HG03175 (cell line): ENCODE results near the gene OAS3.
"Not testable (repeated sequence)": the region's sequence is repeated elsewhere in the genome, so short reads cannot be mapped to it uniquely, and the experiment has no call there.

Experiments
- ATAC-seq: cut with Tn5 transposase; IDR thresholded peaks from one replicate; pipeline ENCODE4 v1.9.1; 2021; ENCODE audit warnings: mild to moderate bottlenecking, moderate library complexity; ENCODE audit not compliant: unreplicated experiment

Gene OAS3

DNA sequence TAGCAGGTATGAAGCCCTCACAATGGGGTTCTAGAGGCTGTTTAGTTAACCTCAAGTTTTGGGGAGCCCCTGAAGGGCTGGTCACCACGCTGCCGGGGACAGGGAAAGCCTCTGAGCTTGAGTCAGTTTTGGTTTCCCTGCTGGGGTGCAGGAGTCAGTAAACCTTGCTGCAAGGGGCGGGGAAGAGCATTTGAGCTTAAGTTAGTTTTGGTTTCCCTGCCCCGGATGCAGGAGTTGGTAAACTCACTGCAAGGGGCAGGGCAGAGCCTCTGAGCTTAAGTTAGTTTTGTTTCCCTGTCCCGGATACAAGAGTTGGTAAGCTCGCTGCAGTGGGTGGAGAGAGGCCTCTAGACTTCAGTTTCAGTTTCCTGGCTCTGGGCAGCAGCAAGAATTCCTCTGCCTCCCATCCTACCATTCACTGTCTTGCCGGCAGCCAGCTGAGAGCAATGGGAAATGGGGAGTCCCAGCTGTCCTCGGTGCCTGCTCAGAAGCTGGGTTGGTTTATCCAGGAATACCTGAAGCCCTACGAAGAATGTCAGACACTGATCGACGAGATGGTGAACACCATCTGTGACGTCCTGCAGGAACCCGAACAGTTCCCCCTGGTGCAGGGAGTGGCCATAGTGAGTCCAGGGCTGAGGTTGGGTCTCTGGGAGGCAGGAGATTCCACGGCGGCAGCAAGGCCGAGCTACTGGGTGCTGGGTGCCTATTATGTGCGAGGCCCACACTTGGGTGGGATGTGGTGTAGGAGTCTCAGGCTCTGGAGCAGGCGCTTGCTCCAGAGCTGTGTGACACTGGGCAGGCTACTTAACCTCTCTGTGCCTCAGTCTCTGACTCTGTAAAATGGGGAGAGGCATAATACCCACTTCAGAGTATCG lies 40.1 kb downstream of the OAS3 start, which contains the start of gene OAS2:
Gene OAS2 (plus strand): TSS at position 357 of the 878 bp plus-strand sequence. CDS start 90 bp downstream, at position 447.
- ATAC-seq = peak; percentile 92

- ATAC-seq = peak; percentile 24
These were observed 40.9 kb downstream of the OAS3 start for GRCh38 chr12:112979041-112979680.

DNA sequence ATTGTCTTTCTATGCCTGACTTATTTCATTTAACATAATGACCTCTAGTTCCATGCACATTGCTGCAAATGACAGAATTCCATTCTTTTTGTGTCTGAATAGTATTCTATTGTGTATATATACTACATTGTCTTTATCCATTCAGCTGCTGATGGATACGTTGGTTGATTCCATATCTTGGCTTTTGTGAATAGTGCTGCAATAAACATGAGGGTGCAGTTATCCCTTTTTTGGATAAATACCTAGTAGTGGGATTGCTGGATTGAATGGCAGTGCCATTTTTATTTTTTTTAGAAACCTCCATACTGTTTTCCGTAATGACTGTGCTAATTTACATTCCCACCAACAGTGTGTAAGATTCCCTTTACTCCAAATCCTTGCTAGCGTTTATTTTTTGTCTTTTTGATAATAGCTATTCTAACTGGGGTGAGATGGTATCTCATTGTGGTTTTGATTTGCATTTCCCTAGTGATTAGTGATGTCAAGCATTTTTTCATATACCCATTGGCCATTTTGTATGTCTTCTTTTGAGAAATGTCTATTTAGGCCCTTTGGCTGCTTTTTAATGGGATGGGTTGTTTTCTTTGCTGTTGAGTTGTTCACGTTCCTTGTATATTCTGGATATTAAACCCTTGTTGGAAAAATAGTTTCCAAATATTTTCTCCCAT lies 42.4 kb downstream of the OAS3 start:
- no peak for ATAC-seq

DNA sequence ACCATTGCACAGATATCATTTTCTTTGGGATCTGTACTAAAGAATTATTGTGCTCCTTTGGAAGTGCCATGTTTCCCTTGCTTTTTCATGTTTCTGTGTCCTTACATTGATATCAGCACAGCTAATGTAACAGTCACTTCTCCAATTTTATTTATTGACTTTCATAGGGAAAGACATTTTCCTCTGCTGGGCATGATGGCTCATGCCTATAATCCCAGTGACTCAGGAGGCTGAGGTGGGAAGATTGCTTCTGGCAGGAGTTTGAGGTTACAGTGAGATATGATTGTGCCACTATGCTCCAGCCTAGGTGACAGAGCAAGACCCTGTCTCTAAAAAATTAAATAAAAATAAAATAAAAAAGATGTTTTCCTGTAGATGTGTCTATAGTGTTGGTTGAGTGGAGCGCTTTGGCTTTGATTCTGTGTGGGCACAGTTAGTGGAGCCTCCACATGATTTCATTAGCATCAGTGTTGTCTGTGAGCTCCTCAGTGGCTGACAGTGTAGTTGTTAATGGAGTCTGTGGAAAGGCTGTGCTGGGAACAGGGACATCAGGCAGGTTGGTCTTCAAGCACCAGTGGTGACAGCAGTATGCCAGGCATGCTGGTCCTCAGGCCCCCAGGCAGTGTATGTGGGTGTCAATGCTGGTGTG lies 47.5 kb downstream of the OAS3 start:
- ATAC-seq = no peak

- no peak for ATAC-seq
These were observed 48.1 kb downstream of the OAS3 start for GRCh38 chr12:112986291-112986800.

GRCh38 chr12:112987561-112987960 lies 49.3 kb downstream of the OAS3 start:
- ATAC-seq = no peak

GRCh38 chr12:112988224-112988623 lies 50.0 kb downstream of the OAS3 start:
- ATAC-seq = no peak

GRCh38 chr12:112988823-112989385 lies 50.6 kb downstream of the OAS3 start:
- not testable (repeated sequence) for ATAC-seq

DNA sequence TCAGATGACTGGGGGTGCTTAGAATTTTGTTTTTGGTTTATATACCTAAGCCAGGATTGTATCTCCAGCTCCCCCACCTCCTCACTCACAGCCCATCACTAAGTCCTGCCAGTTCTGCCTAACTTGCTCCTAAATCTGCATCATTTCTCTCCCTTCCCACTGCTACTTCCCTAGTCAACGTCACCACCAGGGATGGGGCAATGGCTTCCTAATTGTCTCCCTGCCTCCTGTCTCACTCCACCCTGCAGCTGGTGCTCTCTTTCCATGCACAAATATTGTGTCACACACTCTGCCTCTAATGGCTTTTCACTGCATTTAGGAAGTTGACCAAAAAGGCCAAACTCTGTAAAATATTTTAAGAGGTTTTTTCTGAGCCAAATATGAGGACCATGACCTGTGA lies 51.5 kb downstream of the OAS3 start:
- no peak for ATAC-seq

DNA sequence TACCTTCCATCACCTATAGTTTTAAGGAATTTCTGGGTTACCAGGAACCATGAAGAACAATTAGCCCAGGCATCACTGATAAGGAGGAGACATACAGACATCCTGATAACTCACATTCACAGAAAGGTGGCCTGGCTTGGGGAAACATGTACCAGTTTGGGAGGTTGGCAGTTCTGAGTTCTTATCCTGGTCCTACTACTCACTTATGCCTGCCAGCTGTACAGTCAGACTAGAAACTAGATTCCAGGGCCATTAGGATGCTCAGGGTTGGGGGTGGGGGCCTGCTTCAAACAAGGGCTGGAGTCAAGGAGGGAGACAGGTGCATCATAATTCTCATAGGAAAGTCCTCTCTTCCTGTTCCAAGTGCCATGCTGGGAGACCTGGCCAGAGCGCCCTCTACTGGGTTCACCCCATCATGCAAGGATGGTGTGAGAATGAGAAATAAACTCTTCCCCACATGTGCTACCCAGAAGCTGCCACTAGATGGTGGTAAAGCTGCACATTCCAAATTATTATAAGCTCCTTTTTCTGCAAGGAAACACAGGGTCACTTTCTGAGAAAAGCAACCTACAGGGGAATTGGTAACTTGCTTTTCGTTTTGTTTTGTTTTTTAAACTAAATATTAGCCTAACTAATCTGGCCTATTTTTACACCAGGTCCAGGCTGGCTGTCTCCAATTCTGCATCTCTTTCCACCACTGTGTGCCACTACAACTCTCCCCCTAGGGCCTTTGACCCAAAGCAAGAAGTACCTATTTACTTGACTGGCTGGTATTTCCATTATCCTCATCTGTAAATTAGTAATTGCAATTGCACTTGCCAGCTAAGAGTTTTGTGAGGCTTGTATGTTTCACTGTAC lies 54.5 kb downstream of the OAS3 start:
- no peak for ATAC-seq

DNA sequence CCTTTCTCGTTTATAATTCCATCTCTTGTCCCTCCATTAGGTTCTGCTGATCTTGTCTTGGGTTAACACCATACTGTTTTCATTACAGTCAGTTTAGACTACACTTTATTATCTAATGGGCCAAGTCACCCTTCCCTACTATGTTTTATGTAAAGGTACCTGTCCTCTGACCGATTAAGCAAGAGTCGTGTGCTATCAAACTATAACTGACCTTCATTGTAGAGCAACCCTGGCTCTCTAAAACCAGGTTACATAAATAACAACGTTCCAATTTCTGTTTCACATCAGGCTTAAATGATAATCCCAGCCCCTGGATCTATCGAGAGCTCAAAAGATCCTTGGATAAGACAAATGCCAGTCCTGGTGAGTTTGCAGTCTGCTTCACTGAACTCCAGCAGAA lies 56.7 kb downstream of the OAS3 start:
- no peak for ATAC-seq

DNA sequence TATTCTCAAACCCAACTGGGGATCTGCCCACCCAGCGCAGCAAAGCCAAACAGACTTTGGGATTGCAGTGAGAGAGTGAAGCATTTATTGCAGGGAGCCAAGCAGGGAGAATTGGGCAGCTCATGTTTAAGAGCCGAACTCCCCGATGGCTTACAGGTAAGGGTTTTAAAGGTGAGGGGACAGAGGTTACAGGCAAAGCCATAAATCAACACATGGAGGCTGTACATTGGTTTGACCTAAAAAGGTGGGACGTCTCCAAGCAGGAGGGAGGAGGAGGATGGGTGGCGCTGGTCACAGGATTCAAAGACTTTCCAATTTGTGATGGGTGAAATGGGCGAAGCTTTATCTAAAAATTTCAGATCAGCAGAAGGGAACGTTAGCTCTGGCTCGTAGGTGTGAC lies 58.2 kb downstream of the OAS3 start:
- no peak for ATAC-seq

DNA sequence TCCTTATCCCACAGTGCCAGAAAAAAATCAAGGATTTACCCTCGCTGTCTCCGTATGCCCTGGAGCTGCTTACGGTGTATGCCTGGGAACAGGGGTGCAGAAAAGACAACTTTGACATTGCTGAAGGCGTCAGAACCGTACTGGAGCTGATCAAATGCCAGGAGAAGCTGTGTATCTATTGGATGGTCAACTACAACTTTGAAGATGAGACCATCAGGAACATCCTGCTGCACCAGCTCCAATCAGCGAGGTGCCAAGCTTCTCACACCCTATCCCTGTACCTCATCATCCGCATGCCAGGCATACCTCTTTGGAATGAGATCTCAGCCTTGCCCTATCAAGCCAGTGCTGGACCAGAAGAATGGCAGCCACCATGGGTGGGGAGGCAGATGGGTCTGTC lies 59.2 kb downstream of the OAS3 start:
- no peak for ATAC-seq

DNA sequence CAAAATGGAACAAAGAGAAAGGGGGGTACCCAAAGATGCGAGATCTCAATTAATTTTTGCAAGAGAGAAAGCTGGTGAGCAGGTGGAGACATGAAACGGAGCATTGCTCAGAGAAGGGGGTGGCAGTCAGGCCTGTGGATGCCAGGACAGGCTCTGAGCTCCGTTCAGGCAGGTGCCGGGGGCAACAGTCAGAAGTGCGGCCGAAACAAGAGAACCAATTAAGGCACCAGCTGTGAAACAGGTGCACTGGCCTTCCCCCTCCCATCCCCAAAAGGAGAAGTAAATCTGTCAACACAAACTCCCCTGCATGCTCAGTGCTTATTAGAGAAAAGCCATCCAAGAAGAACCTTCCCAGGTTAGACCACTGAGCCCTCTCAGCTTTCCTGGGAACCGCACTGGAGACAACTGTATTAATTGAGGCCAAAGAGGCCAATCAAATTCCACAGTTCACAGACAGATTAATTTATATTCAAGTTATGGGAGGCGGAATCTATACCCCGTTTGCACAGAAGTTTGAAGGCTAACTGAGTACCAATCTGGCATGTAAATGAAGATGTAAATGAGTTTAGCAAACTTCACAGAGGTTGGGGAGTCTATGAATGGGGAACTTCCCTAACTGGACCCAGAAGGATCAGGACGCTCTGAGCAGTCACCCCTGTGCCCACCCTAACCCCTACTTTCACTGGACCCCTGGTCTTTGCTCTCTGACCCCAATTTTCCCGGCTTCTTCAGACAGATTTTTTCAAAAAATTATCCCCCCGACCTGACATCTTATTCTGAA lies 60.9 kb downstream of the OAS3 start:
- peak; percentile 76 for ATAC-seq

- ATAC-seq = no peak
These were observed 62.2 kb downstream of the OAS3 start for GRCh38 chr12:113000433-113000832.

DNA sequence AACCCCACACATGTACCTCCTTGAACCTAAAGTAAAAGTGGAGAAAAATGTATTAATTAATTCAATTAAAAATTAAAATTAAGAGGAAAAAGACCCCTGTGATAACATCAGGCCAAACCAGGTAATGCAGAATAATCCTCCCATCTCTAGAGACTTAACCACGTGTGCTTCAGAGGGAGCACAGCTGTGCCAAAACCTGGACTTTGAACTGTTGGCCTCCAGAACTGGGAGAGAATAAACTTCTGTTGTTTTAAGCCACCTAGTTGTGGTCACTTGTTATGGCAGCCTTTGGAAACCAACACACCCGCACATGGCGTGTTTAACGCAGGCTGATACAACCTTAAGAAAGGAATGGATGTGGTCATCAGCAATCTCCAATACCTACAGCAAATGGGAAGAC lies 63.9 kb downstream of the OAS3 start:
- no peak for ATAC-seq

- no peak for ATAC-seq
These were observed 64.4 kb downstream of the OAS3 start for GRCh38 chr12:113002676-113003075.

DNA sequence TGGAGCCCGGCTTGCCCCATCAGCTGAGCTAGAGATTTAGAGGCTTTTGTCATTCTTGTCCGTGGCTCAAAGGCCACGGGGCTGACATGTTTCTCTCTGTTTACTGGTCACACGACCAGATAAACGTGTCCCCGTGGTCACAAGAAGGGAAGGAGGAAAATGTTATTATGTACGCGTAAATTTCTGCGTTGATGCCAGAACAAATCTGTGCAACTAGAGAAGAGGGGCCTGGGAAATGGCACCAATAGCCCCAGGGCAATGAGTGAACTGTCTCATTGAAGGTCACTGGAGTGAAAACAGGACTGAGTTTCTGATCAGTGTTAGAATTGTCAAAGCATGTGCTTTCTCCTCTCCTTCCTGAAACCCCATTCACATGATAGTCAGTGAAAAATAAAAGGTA lies 65.4 kb downstream of the OAS3 start:
- no peak for ATAC-seq

DNA sequence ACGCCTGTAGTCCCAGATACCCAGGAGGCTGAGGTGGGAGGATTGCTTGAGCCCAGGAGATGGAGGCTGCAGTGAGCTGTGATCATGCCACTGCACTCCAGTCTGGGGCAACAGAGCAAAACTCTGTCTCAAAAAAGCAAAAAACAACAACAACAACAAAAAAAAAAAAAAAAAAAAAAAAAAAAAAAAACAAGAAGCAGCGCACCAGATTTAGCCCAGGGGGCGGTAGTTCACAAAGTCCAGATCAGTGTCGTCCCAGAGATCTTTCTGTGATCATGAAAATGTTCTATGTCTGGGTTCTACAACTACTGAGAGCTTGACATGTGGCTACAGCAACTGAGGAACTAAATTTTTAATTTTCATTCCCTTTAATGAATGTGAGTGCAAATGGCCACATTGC lies 67.5 kb downstream of the OAS3 start:
- no peak for ATAC-seq
